T-helper 1 cell treated with Interleukin-12 subunit alpha and Interleukin-12 subunit beta and Interleukin-4 antibody, amounts not matched to agents 30 μg/mL and 1 μg/mL, for 36 hours (primary cell): ENCODE measurements around the gene GNAQ.
"Not testable (repeated sequence)": the region's sequence is repeated elsewhere in the genome, so short reads cannot be mapped to it uniquely, and the experiment has no call there.

Experiments
- H3K27ac Mint-ChIP-seq: one replicate; pipeline ENCODE4 v1.8.0; 2021; ENCODE audit warnings: mild to moderate bottlenecking, mixed read lengths
- H3K27me3 Mint-ChIP-seq: one replicate; pipeline ENCODE4 v1.8.0; 2021; ENCODE audit warnings: low read depth, mixed read lengths
- H3K36me3 Mint-ChIP-seq: one replicate; pipeline ENCODE4 v1.8.0; 2021; ENCODE audit warnings: low read depth, mixed read lengths
- H3K4me1 Mint-ChIP-seq: one replicate; pipeline ENCODE4 v1.8.0; 2021; ENCODE audit warnings: low read depth, mixed read lengths
- H3K4me3 Mint-ChIP-seq: one replicate; pipeline ENCODE4 v1.8.0; 2021; ENCODE audit warnings: mild to moderate bottlenecking, moderate library complexity, mixed read lengths
- H3K9me3 Mint-ChIP-seq: one replicate; pipeline ENCODE4 v1.8.0; 2021; ENCODE audit warnings: mixed read lengths

The GNAQ gene

DNA sequence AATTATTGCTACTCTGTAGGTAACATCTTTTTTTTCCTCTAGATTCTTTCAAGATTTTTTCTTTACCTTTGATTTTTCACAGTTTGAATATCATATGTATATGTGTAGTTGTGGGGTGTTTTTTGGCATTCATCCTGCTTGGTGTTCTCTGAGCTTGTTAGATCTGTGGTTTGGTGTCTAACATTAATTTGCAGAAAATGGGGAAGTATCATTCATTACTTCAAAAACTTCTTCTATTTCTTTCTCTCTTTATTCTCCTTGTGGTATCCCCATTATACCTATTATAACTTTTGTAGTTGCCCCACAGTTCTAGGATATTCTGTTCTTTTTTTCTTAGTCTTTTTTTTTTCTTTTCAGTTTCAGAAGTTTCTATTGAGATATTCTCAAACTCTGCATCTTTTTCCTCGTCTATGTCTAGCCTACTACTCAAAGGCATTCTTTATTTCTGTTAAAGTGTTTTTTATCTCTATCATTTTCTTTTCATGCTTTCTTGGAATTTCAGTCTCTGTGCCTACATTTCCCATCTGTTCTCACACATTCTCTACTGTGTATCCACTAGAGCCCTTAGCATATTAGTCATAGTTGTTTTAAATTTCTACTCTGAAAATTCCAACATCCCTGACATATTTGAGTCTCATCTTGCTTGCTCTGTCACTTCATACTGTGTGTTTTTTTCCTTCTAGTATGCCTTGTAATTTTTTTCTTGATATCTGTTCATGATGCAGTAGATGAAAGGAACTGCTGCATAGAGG, 323.4 kb downstream of the GNAQ start:
- Mint-ChIP-seq H3K4me3 (no peak overlapping the region), H3K27me3 (peaks cover 3% of the 10 kb centered on the region), H3K27ac (no peak overlapping the region), H3K9me3 (no peaks in the 10 kb centered on the region), H3K36me3 (no peaks in the 10 kb centered on the region), H3K4me1 (peaks cover 6% of the 10 kb centered on the region)

DNA sequence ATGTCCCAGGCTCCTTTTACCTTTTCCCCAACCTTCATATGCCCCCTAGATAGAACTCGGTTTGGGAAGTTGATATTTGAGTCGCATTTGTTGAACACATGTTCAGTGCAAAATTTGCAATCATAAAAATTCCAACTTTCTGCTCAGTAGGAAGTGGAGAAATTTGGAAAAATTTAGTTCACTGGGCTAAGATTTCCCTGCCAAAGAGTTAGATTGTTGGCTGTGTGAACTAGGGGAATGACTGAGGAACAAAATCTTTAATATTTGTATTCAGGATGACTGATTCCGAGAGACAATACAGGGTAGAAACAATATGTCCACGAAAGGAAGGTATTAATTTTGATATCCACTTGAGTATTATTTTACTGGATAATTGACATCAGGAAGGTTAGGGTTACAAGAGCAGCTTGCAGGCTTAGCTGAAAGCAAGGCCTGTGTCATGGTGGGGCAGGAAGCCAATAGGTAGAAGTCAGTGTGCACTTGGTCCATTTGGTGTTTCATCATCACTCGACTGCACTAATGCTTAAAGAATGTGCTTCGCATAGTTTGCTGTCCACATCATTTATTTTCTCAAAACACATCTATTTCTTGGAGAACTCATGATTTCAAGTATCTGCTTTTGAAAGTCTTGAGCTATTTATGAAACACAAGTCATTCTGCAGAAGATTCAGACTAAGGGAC, 324.1 kb downstream of the GNAQ start:
- peaks cover 3% of the 10 kb centered on the region for H3K27me3 Mint-ChIP-seq
- peaks cover 2% of the 10 kb centered on the region for H3K4me1 Mint-ChIP-seq
- no peaks in the 10 kb centered on the region for H3K36me3 Mint-ChIP-seq
- no peaks in the 10 kb centered on the region for H3K9me3 Mint-ChIP-seq
- no peak overlapping the region for H3K4me3 Mint-ChIP-seq
- no peak overlapping the region for H3K27ac Mint-ChIP-seq

DNA sequence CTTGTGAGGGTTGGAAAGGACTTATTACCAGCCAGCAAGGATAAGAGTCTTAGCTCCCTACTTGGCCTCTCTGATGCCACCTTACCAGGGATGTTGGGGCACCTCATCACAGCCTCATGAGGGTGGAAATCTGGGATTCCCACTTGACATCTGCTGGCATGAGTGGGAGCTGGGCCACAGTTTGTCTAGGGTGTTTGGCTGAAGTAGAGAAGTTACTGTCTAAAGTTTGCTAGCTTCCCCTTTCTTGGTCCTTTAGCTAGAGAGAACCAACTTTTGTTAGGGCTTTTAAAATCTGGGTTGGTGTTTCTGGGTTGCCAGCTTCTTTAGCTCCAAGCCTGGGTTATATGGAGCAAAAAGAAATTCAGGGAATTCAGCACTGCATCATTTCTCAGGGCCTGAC, 326.0 kb downstream of the GNAQ start:
- Mint-ChIP-seq H3K9me3 (no peaks in the 10 kb centered on the region), H3K27ac (no peak overlapping the region), H3K36me3 (no peaks in the 10 kb centered on the region), H3K27me3 (peaks cover 3% of the 10 kb centered on the region), H3K4me3 (no peak overlapping the region), H3K4me1 (peaks cover 2% of the 10 kb centered on the region)

DNA sequence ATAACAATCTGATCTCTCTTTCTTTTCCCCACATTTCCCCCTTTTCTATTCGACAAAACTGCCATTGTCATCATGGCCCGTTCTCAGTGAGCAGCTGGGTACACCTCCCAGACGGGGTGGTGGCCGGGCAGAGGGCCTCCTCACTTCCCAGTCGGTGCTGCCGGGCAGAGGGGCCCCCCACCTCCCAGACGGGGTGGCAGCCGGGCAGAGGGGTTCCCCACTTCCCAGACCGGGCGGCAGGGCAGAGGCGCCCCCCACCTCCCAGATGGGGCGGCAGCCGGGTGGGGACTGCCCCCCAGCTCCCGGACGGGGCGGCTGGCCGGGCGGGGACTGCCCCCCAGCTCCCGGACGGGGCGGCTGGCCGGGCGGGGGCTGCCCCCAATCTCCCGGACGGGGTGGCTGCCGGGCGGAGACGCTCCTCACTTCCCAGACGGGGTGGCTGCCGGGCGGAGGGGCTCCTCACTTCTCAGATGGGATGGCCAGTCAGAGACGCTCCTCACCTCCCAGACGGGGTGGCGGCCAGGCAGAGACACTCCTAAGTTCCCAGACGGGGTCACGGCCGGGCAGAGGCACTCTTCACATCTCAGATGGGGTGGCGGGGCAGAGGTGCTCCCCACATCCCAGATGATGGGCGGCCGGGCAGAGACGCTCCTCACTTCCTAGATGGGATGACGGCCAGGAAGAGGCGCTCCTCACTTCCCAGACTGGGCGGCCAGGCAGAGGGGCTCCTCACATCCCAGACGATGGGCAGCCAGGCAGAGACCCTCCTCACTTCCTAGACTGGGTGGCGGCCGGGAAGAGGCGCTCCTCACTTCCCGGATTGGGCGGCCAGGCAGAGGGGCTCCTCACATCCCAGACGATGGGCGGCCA, 328.9 kb downstream of the GNAQ start:
- H3K9me3 Mint-ChIP-seq, H3K4me1 Mint-ChIP-seq, H3K36me3 Mint-ChIP-seq, H3K27me3 Mint-ChIP-seq, H3K4me3 Mint-ChIP-seq, H3K27ac Mint-ChIP-seq: not testable (repeated sequence)

DNA sequence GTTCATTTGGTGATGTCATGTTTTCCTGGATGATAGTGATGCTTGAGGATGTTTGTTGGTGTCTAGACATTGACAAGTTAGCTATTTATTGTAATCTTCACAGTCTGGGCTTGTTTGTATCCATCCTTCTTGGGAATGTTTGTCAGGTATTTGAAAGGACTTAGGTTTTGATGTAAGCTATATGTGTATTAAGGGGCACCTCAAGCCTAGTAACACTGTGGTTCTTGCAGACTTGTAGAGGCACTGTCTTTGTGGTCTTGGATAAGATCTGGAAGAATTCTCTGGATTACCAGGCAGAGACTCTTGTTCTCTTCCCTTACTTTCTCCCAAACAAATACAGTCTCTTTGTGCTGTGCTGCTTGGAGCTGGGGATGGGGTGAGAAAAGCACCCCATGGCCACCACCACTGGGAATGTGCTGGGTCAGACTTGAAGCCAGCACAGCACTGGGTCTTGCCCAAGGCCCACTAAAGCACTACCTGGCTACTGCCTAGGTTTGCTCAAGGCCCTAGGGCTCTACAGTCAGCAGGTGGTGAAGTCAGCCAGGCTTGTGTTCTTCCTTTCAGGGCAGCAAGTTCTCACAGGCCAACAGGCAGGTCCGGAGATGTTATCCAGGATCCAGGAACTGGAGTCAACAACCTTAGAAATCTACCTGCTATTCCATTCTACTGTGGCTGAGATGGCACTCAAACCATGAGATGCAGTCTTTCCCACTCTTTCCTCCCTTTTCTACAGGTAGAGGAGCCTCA, 334.2 kb downstream of the GNAQ start:
- H3K4me3 Mint-ChIP-seq = no peak overlapping the region
- no peaks in the 10 kb centered on the region for H3K9me3 Mint-ChIP-seq
- H3K36me3 Mint-ChIP-seq = no peaks in the 10 kb centered on the region
- peaks cover 36% of the 10 kb centered on the region for H3K27me3 Mint-ChIP-seq
- no peak overlapping the region for H3K27ac Mint-ChIP-seq
- H3K4me1 Mint-ChIP-seq = no peaks in the 10 kb centered on the region

DNA sequence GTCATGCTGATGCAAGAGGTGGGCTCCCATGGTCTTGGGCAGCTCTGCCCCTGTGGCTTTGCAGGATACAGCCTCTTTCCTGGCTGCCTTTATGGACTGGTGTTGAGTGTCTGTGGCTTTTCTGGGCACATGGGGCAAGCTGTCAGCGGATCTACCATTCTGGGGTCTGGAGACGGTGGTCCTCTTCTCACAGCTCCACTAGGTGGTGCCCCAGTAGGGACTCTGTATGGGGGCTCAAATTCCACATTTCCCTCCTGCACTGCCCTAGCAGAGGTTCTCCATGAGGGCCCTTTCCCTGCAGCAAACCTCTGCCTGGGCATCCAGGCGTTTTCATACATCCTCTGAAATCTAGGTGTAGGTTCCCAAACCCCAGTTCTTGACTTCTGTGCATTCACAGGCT, 340.9 kb downstream of the GNAQ start:
- peaks cover 22% of the 10 kb centered on the region for H3K27me3 Mint-ChIP-seq
- not testable (repeated sequence) for H3K4me3 Mint-ChIP-seq, H3K9me3 Mint-ChIP-seq, H3K27ac Mint-ChIP-seq, H3K36me3 Mint-ChIP-seq, H3K4me1 Mint-ChIP-seq

DNA sequence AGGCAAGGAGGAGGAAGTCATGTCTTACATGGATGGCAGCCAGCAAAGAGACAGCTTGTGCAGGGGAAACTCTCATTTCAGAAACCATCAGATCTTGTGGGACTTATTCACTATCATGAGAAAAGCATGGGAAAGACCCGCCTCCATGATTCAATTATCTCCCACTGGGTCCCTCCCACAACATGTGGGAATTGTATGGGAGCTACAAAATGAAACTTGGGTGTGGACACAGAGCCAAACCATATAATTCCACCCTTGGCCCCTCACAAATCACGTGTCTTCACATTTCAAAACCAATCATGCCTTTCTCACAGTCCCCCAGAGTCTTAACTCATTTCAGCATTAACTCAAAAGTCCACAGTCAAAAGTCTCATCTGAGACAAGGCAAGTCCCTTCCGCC, 341.5 kb downstream of the GNAQ start:
- not testable (repeated sequence) for H3K36me3 Mint-ChIP-seq, H3K27ac Mint-ChIP-seq, H3K9me3 Mint-ChIP-seq, H3K4me3 Mint-ChIP-seq, H3K4me1 Mint-ChIP-seq
- peaks cover 21% of the 10 kb centered on the region for H3K27me3 Mint-ChIP-seq

DNA sequence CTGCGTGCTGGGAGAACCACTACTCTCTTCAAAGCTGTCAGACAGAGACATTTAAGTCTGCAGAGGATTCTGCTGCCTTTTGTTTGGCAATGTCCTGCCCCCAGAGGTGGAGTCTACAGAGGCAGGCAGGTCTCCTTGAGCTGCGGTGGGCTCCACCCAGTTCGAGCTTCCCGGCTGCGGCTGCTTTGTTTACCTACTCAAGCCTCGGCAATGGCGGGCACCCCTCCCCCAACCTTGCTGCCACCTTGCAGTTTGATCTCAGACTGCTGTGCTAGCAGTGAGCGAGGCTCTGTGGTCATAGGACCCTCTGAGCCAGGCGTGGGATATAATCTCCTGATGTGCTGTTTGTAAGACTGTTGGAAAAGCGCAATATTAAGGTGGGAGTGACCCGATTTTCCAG, 343.9 kb downstream of the GNAQ start:
- H3K27me3 Mint-ChIP-seq, H3K36me3 Mint-ChIP-seq, H3K4me1 Mint-ChIP-seq, H3K27ac Mint-ChIP-seq, H3K9me3 Mint-ChIP-seq, H3K4me3 Mint-ChIP-seq: not testable (repeated sequence)

DNA sequence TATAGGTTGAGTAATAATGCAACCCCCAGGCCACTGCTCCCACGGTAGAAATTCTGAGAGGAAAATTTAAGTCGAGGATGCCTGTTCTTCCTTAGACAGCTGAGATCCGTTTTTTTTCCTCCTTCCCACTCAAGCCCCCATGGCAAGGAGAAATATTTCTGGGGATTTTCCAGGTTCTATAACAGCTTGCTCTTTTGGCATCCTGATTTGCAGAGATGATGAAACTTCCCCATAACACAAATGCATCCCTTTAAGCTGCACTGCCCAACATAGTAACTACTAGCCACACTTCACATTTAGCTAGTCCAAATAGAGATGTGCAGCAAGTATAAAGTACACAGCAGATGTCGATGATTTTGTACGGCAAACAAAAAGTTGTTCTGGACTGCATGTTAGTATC, 351.0 kb downstream of the GNAQ start:
- no peaks in the 10 kb centered on the region for H3K4me1 Mint-ChIP-seq
- H3K36me3 Mint-ChIP-seq = no peaks in the 10 kb centered on the region
- no peak overlapping the region for H3K4me3 Mint-ChIP-seq
- no peaks in the 10 kb centered on the region for H3K9me3 Mint-ChIP-seq
- H3K27me3 Mint-ChIP-seq = peaks cover 5% of the 10 kb centered on the region
- no peak overlapping the region for H3K27ac Mint-ChIP-seq

DNA sequence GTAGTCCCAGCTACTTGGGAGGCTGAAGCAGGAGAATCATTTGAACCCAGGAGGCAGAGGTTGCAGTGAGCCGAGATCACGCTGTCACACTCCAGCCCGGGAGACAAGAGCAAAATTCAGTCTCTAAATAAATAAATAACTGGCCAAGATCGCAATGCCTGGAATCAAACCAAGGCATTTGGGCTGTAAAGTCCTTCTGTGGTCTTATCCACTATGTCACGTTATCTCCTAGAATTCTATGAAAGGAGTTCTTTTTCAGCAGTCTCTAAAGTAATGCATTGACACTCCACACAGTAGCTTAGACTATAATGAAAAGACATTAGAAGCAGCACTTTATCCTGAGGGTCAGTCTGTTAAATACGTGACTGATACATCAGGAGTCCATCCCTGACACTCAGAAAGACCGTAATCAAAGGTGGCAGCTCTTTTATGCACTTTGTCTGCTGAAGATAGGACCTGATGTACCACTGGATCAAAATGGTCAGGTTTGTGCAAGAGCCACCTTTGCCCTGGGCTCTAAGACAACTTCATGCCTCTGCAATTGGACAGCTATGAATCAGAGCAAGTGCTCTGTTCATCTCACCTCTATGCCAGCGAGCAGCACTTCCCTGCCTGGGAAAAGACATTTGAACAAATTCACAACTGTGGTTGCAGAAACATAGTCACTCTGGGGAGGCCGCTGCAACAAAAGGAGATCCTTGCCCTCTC, 351.8 kb downstream of the GNAQ start:
- no peak overlapping the region for H3K4me3 Mint-ChIP-seq
- no peaks in the 10 kb centered on the region for H3K4me1 Mint-ChIP-seq
- H3K27ac Mint-ChIP-seq = no peak overlapping the region
- no peaks in the 10 kb centered on the region for H3K9me3 Mint-ChIP-seq
- no peaks in the 10 kb centered on the region for H3K36me3 Mint-ChIP-seq
- peaks cover 5% of the 10 kb centered on the region for H3K27me3 Mint-ChIP-seq

DNA sequence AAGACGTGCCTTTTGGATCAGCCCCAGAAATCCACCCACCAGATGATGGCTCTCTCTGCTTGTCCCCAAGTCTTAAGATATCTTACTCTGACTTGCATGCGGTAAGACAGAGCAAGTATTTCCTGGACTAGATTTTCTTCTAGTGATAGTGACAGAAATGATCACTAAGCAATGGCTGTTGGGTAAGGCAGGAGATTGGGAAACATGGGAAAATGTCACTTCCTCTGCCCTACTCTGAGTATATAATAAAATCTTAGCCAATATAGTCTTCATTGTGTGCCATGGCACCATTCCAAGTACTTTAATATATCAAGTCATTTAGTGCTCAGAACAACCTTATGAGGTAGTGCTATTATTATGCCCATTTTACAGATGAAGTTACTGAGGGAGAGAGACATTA, 352.5 kb downstream of the GNAQ start:
- no peak overlapping the region for H3K27ac Mint-ChIP-seq
- peaks cover 5% of the 10 kb centered on the region for H3K27me3 Mint-ChIP-seq
- no peak overlapping the region for H3K4me3 Mint-ChIP-seq
- H3K9me3 Mint-ChIP-seq = no peaks in the 10 kb centered on the region
- H3K4me1 Mint-ChIP-seq = no peaks in the 10 kb centered on the region
- no peaks in the 10 kb centered on the region for H3K36me3 Mint-ChIP-seq

DNA sequence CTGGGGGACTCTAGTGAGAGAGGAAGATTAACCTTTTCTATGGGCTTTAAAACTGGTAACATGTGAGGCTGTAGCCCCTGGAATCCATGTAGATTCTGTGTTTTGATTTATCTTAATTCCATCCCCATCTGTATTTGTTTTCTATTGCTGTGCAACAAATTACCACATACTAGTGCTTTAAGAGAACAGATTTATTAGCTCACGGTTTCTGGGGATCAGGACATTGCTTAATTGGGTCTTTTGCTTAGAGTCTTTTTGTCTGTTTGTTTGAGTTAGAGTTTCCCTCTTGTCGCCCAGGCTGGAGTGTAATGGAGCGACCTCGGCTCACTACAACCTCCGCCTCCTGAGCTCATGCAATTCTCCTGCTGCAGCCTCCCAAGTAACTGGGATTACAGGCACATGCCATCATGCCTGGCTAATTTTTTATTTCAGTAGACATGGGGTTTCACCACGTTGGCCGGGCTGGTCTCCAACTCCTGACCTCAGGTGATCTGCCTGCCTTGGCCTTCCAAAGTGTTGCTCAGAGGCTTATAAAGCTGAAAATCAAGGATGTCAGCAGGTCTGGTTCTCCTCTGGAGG, 353.6 kb downstream of the GNAQ start:
- no peaks in the 10 kb centered on the region for H3K9me3 Mint-ChIP-seq
- H3K27me3 Mint-ChIP-seq = peaks cover 5% of the 10 kb centered on the region
- H3K27ac Mint-ChIP-seq = no peak overlapping the region
- H3K4me3 Mint-ChIP-seq = no peak overlapping the region
- no peaks in the 10 kb centered on the region for H3K36me3 Mint-ChIP-seq
- no peaks in the 10 kb centered on the region for H3K4me1 Mint-ChIP-seq

DNA sequence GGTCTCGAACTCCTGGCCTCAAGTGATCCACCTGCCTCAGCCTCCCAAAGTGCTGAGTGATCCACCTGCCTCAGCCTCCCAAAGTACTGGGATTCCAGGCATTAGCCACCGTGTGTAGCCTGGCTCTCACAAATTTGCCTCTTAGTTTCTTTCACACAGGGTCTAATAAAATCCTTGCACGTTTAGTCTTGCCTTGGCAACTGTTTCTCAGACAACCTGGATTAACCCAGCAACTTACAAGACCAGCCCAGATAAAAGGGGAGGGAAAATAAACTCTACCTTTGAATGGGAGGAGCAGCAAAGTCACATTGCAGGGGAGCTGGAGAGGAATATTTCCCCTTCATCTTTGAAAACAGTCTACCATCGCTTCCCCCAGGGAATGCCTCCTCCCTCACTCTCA, 354.2 kb downstream of the GNAQ start:
- H3K27ac Mint-ChIP-seq = no peak overlapping the region
- no peaks in the 10 kb centered on the region for H3K4me1 Mint-ChIP-seq
- no peak overlapping the region for H3K4me3 Mint-ChIP-seq
- H3K9me3 Mint-ChIP-seq = no peaks in the 10 kb centered on the region
- no peaks in the 10 kb centered on the region for H3K36me3 Mint-ChIP-seq
- H3K27me3 Mint-ChIP-seq = peaks cover 5% of the 10 kb centered on the region
